Measurements from ENCODE around the gene CDH13. TPM values are rescaled to one million over a fixed set of nuclear protein-coding genes. Genes with fewer than 3 reads are reported as not detected.

The CDH13 gene
- polyA plus RNA-seq, 1 donor: 8.7 TPM

GRCh38 chr16:83509316-83509715, 882.5 kb downstream of the CDH13 start:
- DNase-seq: no peak

- DNase-seq: no peak
Observed at GRCh38 chr16:83510906-83511305, 884.1 kb downstream of the CDH13 start.

GRCh38 chr16:83513008-83513755, 886.4 kb downstream of the CDH13 start:
- DNase-seq: no peak

- DNase-seq: no peak
Observed at GRCh38 chr16:83515395-83515794, 888.6 kb downstream of the CDH13 start.

GRCh38 chr16:83516931-83517330, 890.2 kb downstream of the CDH13 start:
- DNase-seq: no peak

- no peak for DNase-seq
Observed at GRCh38 chr16:83517398-83517797, 890.6 kb downstream of the CDH13 start.

GRCh38 chr16:83520596-83520995, 893.8 kb downstream of the CDH13 start:
- no peak for DNase-seq

GRCh38 chr16:83530293-83530692, 903.5 kb downstream of the CDH13 start:
- no peak for DNase-seq

- no peak for DNase-seq
Observed at GRCh38 chr16:83532634-83533033, 905.9 kb downstream of the CDH13 start.

GRCh38 chr16:83533193-83533592, 906.4 kb downstream of the CDH13 start:
- peak; percentile 1 for DNase-seq

- DNase-seq: no peak
Observed at GRCh38 chr16:83538707-83539106, 911.9 kb downstream of the CDH13 start.

GRCh38 chr16:83539736-83540490, 913.1 kb downstream of the CDH13 start:
- no peak for DNase-seq

- DNase-seq: no peak
Observed at GRCh38 chr16:83541231-83541630, 914.5 kb downstream of the CDH13 start.

- no peak for DNase-seq
Observed at GRCh38 chr16:83542491-83542890, 915.7 kb downstream of the CDH13 start.

- no peak for DNase-seq
Observed at GRCh38 chr16:83549316-83550182, 922.8 kb downstream of the CDH13 start.

- no peak for DNase-seq
Observed at GRCh38 chr16:83550183-83550569, 923.4 kb downstream of the CDH13 start.

- DNase-seq: no peak
Observed at GRCh38 chr16:83552228-83552627, 925.5 kb downstream of the CDH13 start.

GRCh38 chr16:83552930-83553329, 926.2 kb downstream of the CDH13 start:
- DNase-seq: no peak

GRCh38 chr16:83554096-83554495, 927.3 kb downstream of the CDH13 start:
- DNase-seq: no peak

- DNase-seq: no peak
Observed at GRCh38 chr16:83554540-83554939, 927.8 kb downstream of the CDH13 start.

- DNase-seq: peak; percentile 57
Observed at GRCh38 chr16:83561876-83562275, 935.1 kb downstream of the CDH13 start.

- DNase-seq: no peak
Observed at GRCh38 chr16:83568345-83568744, 941.6 kb downstream of the CDH13 start.

GRCh38 chr16:83574388-83574787, 947.6 kb downstream of the CDH13 start:
- DNase-seq: no peak

All from left kidney (tissue), 2 donors.